Right lobe of liver (tissue), 6 donors: Measurements from ENCODE around the gene IRGC. TPM values are rescaled to one million over a fixed set of nuclear protein-coding genes. Genes with fewer than 3 reads are reported as not detected.

Experiments used
- ATAC-seq, 4 donors: fragments of 200-7000 bp; cut with Tn5 transposase; one replicate each; pipeline ENCODE4 v1.9.1; 2020; ENCODE audit warnings: mild to moderate bottlenecking in 4 of 4, moderate library complexity in 4 of 4
- DNase-seq, 3 donors: peaks; one replicate each; pipeline ENCODE4 v3.0.0-alpha.2; 2020
- H3K27ac ChIP-seq, 3 donors: fragments of 200-600 bp; one replicate each; pipeline ENCODE4 v1.8.0; 2022
- H3K27me3 ChIP-seq, 2 donors: fragments of 200-600 bp; one replicate each; pipeline ENCODE4 v1.8.0; 2022
- H3K36me3 ChIP-seq, 4 donors: fragments of 200-600 bp; sonication (generic) in 1 of 4; one replicate each; pipeline versions ENCODE4 v1.5.1 to v1.8.0; 2017 to 2022; ENCODE audit warnings: control low read depth in 1 of 4
- H3K4me1 ChIP-seq, 4 donors: fragments of 200-600 bp; sonication (generic) in 1 of 4; one replicate each; pipeline versions ENCODE4 v1.5.1 to v1.8.0; 2017 to 2022; ENCODE audit warnings: control low read depth in 1 of 4
- H3K4me3 ChIP-seq, 3 donors: fragments of 200-600 bp; one replicate each; pipeline ENCODE4 v1.8.0; 2022
- H3K9me3 ChIP-seq, 4 donors: fragments of 200-600 bp; sonication (generic) in 1 of 4; one replicate each; pipeline versions ENCODE4 v1.5.1 to v1.8.0; 2017 to 2022; ENCODE audit warnings: control low read depth in 1 of 4
- CTCF ChIP-seq, 4 donors: fragments of 200-600 bp in 3 of 4; fragments of 450-650 bp in 1 of 4; IDR thresholded peaks; one replicate each; pipeline versions ENCODE4 v1.5.1 to v1.8.0; 2016 to 2022; ENCODE audit warnings: antibody characterized with exemption in 4 of 4, mild to moderate bottlenecking in 2 of 4
- POLR2A ChIP-seq: fragments of 450-650 bp; IDR thresholded peaks from one replicate; pipeline ENCODE4 v1.6.1; 2017; ENCODE audit warnings: antibody characterized with exemption, mild to moderate bottlenecking
- WGBS: methylation state at CpG from one replicate; pipeline ENCODE4 v1.1.6; 2018; ENCODE audit warnings: low coverage, low lambda C conversion rate; ENCODE audit not compliant: insufficient coverage; ENCODE audit errors: missing lambda C conversion rate; 5-methylcytosine and 5-hydroxymethylcytosine counted together
- intact Hi-C, 2 donors: fragments of 100-400 bp; cut with DNase I; formaldehyde crosslinking; loops; one replicate each; pipeline versions ENCODE4 v1.11.2 to v1.14.1; 2022
- total RNA-seq, 6 experiments: library from RNA; depleted of rRNA in 2 of 6; stranded (reverse); fragments of >200 nt in 2 of 6; fragmentation: NEBNext Ultra II Directional in 3 of 6; extraction: Animal tissue kit (Norgen Biotek cat#: 25700) in 3 of 6; gene quantifications; one replicate each; pipeline versions ENCODE4 v1.1.0 to v1.2.4, GENCODE V29; 2016 to 2023
- donor health status: DM: no; HTN: yes; CAD: no.
- donor health status: DM: no; HTN: no; CAD: no.
- donor health status: DM: no; HTN: no; CAD: no.
- donor health status: DM: no; HTN: yes; CAD: no.
- donor health status: DM: no; HTN: yes; CAD: no.

IRGC gene
- total RNA-seq, 6 experiments from 2014 or later: not detected

- TF ChIP-seq POLR2A (no peak), CTCF (IDR thresholded peaks at IDR 0.05) (no peak)
- intact Hi-C loops: loop anchor here in 1 of 2 donors (5.0 kb wide), 1 partner anchor 33 kb away; the partner anchor contains the start of gene KCNN4
- Histone ChIP-seq H3K27me3 (no peaks in the 10 kb centered on the region), H3K27ac (no peak overlapping the region), H3K4me3 (no peak overlapping the region), H3K36me3 (peaks cover 0 to 37% (median 5%) of the 10 kb centered on the region in 4 donors), H3K9me3 (no peaks in the 10 kb centered on the region), H3K4me1 (peaks cover 0 to 9% (median 0%) of the 10 kb centered on the region in 4 donors)
- 84% methylated on average over 7 of the region's 7 CpGs for WGBS
- no peak for DNase-seq
- ATAC-seq: no peak
Observed at GRCh38 chr19:43749152-43749551, 33.3 kb downstream of the IRGC start.

GRCh38 chr19:43749898-43750297 lies 34.0 kb downstream of the IRGC start:
- no peaks in the 10 kb centered on the region for H3K9me3 ChIP-seq
- intact Hi-C loops: loop anchor here (2.0 to 5.0 kb wide), 2 partner anchors 23 to 32 kb away; partner anchors contain the start of gene KCNN4 (in 1 of the 2)
- DNase-seq (no peak), ATAC-seq (no peak)
- H3K4me3 ChIP-seq: no peak overlapping the region
- H3K4me1 ChIP-seq: peaks cover 0 to 9% (median 0%) of the 10 kb centered on the region in 4 donors
- H3K36me3 ChIP-seq: peaks cover 0 to 37% (median 5%) of the 10 kb centered on the region in 4 donors
- TF ChIP-seq POLR2A: no peak
- TF ChIP-seq CTCF (IDR thresholded peaks at IDR 0.05): no peak
- no peaks in the 10 kb centered on the region for H3K27me3 ChIP-seq
- 100% methylated on average over 1 of the region's 1 CpG for WGBS
- no peak overlapping the region for H3K27ac ChIP-seq

GRCh38 chr19:43751466-43752220 lies 35.8 kb downstream of the IRGC start:
- Histone ChIP-seq H3K4me1 (peaks cover 0 to 13% (median 0%) of the 10 kb centered on the region in 4 donors), H3K4me3 (no peak overlapping the region), H3K36me3 (peaks cover 0 to 32% (median 4%) of the 10 kb centered on the region in 4 donors), H3K27ac (no peak overlapping the region), H3K27me3 (no peaks in the 10 kb centered on the region), H3K9me3 (no peaks in the 10 kb centered on the region)
- ATAC-seq (no peak), DNase-seq (no peak)
- intact Hi-C loops: loop anchor here in 1 of 2 donors (2.0 kb wide), 1 partner anchor 21 kb away; no protein-coding TSS in a partner anchor
- 95% methylated on average over 4 of the region's 4 CpGs for WGBS
- no peak for TF ChIP-seq CTCF (IDR thresholded peaks at IDR 0.05)
- TF ChIP-seq POLR2A: no peak

- 82% methylated on average over 5 of the region's 6 CpGs for WGBS
- peaks cover 0 to 25% (median 2%) of the 10 kb centered on the region in 4 donors for H3K36me3 ChIP-seq
- peaks cover 0 to 13% (median 0%) of the 10 kb centered on the region in 4 donors for H3K4me1 ChIP-seq
- H3K9me3 ChIP-seq: no peaks in the 10 kb centered on the region
- H3K27ac ChIP-seq: no peak overlapping the region
- TF ChIP-seq CTCF (IDR thresholded peaks at IDR 0.05) (no peak), POLR2A (no peak)
- no peak overlapping the region for H3K4me3 ChIP-seq
- DNase-seq (no peak), ATAC-seq (no peak)
- no peaks in the 10 kb centered on the region for H3K27me3 ChIP-seq
- intact Hi-C loops: no loop called here
Observed at GRCh38 chr19:43752287-43752875, 36.5 kb downstream of the IRGC start.
